Inflammatory macrophage (primary cell): Measurements from ENCODE around the gene RAN.
"Not testable (repeated sequence)": the region's sequence is repeated elsewhere in the genome, so short reads cannot be mapped to it uniquely, and the experiment has no call there.

Experiments
- DNase-seq, 2 donors: peaks; one replicate each; pipeline ENCODE4 v3.0.0-alpha.2; 2020 to 2022
- total RNA-seq, 18 experiments: gene quantifications; one replicate each; lab custom pipeline; 2026; ENCODE audit warnings: mixed read lengths in 6 of 18, inconsistent platforms in 2 of 18; lab: John Stamatoyannopoulos, UW

The RAN gene
- total RNA-seq: 164 to 398 (median 311) reads per million in 18 experiments

DNA sequence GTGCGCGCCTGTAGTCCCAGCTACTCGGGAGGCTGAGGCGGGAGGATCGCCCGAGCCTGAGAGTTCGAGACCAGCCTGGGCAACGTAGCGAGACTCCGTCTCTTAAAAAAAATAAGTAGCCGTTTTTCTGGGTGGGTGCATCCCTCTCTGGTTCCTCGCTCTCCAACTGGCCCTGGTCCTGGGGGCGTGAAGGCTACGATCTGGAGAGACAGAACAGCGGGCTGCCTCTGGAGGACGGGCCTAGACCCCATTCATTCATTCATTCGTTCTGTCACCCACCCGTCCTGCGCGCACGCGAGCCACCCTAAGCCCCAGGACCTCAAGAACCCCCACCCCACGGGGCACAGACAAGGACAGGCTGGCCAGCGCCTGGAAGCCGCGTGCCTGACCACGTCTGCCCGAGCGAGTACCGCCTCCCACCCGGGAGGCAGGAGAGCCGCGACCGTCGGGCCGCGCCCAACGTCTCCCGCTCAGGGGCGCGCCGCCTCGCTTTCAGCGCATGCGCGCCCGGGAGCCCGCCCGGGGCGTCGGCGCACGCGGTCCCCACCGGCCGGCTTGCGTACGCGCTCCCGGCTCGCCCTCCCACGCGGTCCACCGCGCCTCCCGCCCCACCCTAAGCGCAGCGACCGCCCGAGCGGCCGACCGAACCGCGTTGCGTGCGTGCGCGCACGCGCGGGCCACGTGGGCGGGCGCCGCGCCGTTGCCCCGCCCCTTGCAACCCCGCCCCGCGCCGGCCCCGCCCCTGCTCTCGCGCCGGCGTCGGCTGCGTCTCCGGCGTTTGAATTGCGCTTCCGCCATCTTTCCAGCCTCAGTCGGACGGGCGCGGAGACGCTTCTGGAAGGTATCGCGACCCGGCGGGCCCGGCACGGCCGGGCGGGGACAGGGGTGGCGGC is at the start of gene RAN:
TSS of gene RAN (plus strand) at position 781 of the 893 bp plus-strand sequence. CDS start 528 bp downstream, outside the sequence.
- DNase-seq: peak; percentile 94 to 98

DNA sequence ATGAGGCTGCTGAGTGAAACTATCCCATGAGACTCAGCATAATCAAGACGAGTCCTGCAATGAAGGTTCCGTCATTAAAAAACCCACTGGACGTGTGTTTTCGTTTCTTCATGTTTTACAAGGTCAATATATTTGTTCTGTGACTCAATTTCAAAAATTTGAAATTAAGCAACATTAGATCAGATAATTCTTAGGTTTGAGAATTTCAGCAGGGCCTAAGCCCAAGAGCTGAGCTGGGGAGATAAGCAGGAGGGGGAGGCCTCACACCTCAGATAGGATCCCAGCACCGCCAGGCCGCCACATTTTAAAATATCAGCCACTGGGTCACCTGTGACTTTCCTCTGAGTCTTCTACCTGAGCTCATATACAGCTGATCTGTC is 46.1 kb upstream of the RAN start:
- DNase-seq: no peak

DNA sequence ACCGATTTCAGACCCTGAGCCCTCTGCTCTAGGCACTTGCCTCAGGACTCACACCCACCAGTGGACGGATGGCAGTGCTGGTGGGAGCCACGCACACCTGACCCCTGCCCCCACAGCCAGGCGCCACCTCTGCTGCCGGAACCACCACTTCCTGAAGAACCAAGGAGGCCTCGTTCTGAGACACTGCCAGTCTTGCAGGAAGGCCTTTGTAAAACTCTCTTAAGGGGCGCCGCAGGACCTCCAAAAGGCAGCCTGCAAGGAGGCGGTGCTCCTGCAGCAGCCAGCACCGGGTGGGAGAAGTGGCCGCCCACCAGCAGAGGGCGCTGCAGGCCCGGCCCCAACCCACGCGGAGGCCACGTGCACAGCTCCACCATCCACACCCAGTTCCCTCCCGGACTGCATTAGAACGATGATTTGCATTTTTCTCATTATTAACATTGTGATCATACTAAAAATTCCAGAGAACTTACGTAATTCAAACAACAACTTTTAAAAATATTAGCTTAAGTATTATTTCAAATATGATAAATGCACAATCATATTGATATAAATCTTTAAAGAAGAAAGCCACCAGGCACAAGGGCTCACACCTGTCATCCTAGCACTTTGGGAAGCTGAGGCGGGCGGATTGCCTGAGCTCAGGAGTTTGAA is 45.6 kb upstream of the RAN start:
- DNase-seq: peak; percentile 58 to 64

DNA sequence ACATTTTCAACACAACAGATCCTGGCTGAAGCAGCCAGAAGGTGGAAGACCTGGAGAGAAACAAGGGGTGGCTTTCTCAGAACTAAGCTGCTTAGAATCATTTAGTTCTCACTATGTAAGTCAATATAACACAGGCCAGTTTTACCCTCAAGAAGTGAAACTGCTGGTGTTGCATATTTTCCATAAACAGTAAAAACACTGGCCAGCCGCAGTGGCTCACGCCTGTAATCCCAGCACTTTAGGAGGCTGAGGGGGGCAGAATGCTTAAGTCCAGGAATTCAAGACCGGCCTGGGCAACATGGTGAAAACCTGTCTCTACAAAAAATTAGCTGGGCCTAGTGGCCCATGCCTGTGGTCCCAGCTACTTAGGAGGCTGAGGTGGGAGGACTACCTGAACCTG is 44.4 kb upstream of the RAN start:
- DNase-seq: peak; percentile 19 to 29

DNA sequence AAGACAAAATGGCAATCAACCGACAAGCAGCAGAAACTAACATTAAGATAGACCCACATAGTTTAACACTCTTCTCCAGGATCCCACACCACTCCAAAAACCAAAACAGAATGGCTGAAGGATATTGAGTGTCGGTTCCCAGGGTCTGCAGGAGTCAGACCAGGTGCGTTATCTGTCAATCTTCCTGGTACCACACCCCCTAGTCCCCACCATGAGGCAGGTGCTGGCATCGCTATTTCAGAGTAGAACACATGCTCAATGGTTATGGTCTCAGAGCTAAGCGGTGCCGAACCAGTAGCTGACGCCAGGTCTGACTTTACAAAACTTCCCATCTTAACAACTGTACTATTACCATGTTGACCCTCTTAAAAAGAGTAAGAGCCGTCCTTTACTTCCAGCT is 43.0 kb upstream of the RAN start:
- DNase-seq: no peak

DNA sequence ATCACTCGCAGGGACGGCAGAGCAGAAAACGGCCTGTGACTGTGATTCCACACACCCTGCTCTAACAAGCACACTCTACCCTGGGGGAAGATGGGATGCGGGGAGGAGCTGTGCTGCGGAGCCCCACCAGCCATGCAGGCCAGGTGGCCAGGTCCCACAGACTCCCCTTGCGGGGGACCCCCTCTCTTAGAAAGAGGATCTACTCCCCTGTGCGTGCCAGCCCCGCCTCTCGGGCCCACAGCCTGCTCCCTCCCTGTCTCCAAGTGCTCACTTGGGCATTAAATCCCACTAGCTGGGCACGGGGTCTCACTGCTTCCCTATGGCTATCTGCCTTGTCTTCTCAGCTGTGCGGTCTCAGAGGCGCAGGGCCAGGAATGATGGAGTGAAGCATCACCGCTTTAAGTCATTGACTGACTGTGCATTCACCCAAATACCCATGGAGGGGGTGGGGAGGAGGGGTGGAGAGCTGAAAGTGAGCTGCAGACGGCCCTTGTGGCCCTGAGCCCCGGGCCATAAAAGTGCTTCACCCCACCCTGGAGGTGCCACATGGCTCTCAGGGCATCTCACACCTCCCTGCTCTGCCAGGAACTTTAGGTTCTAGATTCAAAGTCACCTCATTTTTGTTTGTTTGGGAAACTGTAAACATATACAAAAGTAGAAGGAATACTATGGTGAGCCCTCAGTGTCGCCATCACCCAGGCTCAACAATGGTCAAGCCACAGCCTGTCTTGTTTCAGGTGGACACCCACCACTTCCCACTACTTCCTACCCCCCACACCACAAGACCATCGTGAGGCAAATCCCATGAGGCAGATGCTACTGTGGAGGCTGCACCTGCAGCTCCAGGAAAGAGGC is 42.2 kb upstream of the RAN start:
- peak in 1 of 2 donors; percentile 13 for DNase-seq

DNA sequence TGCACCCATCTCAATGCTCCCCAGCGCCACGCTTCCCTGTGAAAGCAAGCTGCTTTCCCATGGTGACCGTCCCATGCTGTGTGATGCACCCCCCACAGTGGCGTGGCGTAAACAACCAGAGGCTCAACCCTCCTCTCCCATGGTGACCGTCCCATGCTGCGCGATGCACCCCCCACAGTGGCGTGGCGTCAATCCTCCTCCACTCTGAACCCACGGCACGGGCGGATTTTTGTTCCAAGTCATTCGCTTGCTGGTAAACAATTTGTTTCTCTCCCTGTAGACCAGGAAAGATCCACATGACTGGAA is 41.7 kb upstream of the RAN start:
- no peak for DNase-seq

DNA sequence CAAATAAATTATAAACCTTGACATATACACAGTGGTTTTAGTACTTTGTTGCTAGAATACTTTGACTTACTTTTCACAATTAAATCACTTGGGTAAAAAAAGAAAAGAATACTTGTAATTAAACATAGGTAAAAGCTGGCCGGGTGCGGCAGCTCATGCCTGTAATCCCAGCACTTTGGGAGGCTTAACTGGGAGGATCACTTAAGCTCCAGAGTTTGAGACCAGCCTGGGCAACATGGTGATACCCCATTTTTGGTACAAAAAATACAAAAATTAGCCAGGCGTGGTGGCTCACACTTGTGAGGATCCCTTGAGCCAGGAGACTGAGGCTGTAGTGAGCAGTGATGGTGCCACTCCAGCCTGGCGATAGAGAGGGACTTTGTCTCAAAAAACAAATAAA is 40.6 kb upstream of the RAN start:
- no peak for DNase-seq

DNA sequence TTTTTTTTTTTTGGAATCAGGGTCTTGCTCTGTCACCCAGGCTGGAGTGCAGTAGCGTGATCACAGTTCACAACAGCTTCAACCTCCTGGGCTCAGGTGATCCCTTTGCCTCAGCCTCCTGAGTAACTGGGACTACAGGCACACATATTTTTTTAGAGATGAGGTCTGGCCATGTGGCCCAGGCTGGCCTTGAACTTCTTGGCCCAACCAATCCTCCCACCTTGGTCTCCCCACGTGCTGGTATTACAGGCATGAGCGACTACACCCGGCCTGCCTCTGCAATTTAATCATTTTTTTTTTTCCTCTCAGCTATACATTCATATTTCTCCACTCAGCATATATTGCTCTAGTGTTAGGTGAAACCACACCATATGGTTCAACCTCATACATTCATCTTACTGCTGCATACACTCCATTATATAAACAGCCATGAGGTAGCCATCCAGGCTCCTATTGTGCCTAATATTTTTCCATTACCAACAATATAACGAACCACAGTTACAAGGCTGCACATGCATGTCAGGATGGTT is 39.9 kb upstream of the RAN start:
- DNase-seq: peak in 1 of 2 donors; percentile 25

DNA sequence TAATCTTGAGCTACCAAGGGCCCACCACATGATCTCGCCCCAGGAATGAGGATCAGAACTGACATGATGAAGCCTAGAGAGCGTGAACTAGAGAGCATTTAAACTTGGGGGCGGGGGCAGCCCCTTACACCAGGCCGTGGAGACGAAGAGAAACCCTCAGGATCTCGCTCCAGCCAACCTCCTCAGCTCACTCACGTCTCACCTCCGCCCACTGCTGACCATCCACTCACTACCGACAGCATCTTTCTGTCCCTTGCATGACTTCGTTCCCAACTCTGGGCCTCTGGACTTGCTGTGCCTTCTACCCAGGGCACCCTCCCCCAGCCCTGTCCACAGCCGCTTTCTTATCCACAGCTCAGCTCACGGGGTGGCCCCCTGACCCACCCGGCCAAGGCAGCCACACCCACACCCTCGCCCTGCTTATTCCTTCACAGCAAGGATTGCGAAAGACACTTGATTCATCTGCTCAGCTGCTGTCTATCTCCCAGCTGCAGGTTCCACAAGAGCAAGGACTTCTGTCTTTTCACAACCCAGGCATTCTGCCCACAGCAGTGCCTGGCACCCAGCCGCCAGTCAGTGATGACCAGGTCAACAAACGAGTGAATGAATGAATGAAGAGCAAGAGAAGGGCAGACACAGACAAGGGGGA is 39.2 kb upstream of the RAN start:
- peak; percentile 92 to 96 for DNase-seq

DNA sequence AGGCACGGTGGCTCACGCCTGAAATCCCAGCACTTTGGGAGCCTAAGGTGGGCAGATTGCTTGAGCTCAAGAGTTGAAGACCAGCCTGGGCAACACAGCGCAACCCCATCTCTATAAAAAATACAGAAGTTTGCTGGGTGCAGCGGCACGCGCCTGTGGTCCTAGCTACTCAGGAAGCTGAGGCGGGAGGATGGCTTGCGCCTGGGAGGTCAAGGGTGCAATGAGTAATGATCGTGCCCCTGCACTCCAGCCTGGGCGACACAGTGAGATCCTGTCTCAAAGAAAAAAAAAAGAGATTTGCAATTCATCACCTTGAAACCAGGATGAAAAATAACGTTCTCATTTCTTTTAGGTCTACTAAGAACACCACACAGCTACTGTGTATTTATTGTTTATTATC is 36.9 kb upstream of the RAN start:
- peak; percentile 75 to 84 for DNase-seq

DNA sequence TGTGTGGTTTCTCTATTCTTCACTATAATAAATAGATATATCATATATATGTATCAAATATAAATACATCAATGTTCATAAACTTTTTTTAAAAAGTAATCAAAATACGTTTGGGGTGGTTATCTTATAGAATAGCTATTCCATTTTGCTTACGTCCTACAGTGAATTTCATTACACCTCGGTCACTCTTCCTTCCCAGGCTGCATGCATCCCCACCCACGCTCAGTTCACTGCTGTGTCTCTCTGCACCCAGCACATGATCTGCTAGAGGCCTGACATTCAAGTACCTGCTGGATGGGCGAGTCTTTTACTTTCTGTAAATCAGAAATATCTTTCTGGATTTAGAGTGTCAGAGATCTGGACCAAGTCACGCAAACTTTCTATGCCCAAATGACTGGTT is 36.4 kb upstream of the RAN start:
- DNase-seq: peak in 1 of 2 donors; percentile 36

DNA sequence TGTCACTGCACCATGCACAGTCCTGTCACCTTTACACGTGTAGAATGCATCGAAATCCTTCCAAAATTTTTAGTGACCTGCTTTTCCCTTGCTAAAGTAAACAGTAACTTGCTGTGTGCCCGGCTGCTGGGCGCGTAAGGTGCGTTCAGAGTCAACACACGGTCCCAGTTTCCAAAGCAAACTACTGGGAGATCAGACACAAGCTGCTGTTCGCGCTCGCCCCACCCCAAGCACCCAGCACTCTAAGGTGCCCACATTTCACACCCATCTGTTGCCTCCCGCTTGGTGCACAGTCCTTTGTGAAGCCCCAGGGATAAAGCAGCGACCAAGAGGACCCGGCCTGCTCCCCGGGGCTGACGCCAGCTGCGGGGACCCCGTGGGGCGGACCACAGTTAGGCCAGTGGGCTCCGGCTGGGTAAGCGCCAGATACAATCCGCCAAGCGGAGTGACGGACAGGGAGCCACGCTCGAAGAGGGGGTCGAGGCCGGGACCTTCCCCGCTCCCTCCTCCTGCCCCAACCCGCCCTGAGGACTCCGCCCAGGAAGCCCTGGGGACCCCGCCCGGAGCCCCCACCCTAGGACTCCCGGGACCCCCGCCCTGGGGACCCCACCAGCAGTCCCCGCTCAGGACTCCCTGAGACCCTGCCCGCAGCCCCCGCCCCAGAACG is 33.4 kb upstream of the RAN start:
- no peak for DNase-seq

DNA sequence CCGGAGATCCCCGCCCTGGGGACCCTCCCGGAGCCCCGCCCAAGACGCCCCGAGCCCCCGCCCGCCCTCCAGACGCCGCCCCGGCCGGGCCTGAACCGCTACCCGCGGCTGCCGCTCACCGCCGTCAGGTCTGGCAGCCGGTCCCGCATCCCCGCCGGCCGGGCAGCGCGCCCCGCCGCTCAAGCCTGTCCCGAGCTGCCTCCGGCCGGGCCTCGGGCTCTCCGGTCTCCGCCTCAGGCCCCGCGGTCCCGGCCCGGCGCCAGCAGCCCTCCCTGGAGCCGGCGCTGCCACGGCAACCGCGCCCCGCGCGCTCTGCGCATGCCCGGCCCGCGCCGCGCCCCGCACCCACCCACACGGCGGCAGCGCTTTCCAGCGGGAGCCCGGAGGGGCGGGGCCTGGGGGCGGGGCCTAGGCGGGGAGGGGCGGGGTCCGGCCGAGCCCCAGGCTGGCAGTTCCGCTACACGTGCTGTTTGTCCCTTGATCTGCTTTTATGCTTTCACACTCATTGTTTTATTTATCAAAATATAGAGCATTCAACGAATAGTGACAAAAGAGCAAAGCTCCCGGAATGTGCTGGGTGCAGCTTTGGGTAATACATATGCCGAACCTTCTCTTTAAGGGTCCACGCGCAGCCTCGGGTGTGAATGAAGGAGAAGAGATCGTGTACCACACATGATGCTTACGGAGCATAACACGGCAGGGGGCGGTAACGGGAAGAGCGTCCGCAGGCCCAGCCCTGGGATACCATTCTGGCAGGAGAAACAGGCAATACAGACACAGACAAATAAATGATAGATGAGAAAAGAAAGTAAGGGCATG is 32.7 kb upstream of the RAN start, which contains the start of gene STX2:
TSS of gene STX2 (minus strand) at position 300 of the 819 bp plus-strand sequence. CDS start at position 149, 151 bp downstream.
- peak; percentile 83 to 91 for DNase-seq

DNA sequence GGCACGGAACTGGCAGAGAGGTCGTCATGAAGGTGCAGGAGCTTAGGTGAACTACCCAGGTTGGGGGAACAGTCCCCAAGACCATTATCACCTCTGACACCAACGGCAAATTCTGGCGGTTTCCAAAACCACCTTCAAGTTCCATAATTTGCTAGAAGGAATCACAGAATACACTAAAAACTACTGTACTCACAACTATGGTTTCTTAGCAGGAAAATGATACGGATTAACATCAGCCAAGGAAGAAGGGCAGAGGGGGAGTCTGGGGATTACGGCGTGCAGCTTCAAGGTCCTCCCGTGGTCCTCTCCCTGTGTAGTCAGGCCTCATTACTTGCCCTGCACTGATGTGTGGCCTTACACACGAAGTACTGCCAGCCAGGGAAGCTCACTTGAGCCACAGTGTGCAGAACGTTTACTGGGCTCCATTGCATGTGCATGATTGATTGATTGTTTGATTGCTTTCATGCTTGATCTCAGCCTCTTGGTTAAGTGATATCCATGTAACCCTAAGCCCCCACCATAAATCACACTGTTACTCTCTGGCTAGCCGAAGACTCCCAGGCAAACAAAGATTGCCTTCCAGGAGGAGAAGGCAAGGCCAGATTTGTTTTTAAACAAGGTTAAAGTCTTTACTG is 32.0 kb upstream of the RAN start:
- no peak for DNase-seq

DNA sequence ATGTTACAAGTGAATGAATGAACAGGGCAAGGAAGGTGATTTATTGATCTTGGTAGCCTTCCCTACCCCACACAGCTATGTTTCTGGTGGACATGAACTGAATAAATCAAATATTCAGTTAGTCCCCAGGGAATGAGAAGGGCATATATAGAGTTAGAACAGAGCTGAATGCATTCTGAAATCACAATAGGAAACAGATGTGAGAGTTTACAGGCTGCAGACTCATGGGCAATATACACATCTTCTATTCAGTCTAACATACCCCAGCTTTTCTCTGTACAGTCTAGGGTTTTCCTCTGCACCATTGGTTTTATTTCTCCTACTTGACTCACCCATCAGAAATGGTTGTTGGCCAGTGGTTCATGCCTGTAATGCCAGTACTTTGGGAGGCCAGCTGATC is 25.5 kb upstream of the RAN start:
- DNase-seq: no peak

DNA sequence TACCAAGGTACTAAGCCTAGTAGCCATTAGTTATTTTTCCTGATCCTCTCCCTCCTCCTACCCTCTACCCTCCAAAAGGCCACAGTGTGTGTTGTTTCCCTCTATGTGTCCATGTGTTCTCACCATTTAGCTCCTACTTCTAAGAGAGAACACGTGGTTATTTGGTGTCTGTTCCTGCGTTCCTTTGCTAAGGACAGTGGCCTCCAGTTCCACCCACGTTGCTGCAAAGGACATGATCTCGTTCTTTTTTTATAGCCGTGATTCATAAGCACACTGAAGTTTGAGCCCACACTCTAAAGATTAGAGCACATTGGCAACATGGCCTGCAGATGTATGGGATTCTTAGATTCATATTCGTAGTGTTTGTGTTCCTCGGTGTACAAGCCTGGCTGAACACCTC is 24.8 kb upstream of the RAN start:
- DNase-seq: peak; percentile 77 to 93

DNA sequence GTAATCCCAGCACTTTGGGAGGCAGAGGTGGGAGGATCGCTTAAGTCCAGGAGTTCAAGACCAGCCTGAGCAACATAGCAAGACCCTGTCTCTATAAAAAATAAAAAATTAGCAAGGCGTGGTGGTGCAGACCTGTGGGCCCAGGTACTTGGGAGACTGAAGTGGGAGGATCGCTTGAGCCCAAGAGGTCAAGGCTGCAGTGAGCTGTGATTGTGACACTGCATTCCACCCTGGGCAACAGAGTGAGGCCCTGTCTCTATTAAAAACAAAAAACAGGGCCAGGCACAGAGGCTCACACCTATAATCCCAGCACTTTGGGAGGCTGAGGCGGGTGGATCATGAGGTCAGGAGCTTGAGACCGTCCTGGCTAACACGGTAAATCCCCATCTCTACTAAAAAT is 23.8 kb upstream of the RAN start:
- DNase-seq: not testable (repeated sequence)

DNA sequence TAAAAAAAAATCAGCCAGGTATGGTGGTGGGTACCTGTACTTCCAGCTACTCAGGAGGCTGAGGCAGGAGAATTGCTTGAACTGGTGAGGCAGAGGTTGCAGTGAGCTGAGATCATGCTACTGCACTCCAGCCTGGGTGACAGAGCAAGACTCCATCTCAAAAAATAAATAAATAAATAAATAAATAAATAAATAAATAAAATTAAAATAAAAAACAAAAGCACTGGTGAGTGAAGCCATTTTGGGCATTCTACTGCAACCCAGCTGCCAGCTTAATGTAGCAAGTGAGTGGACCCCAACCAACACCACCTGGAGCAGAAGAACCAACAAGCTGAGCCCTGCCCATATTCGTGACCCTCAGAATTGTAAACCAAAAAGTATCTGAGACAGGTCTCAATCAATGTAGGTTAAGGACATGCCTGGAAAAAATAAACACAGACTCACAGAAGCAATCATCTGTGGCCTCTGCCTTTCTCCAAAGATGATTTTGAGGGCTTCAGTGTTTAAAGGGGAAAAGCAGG is 23.0 kb upstream of the RAN start:
- DNase-seq: not testable (repeated sequence)
